ENCODE measurements around the gene GCFC2.
"Not testable (repeated sequence)": the region's sequence is repeated elsewhere in the genome, so short reads cannot be mapped to it uniquely, and the experiment has no call there.

The GCFC2 gene

DNA sequence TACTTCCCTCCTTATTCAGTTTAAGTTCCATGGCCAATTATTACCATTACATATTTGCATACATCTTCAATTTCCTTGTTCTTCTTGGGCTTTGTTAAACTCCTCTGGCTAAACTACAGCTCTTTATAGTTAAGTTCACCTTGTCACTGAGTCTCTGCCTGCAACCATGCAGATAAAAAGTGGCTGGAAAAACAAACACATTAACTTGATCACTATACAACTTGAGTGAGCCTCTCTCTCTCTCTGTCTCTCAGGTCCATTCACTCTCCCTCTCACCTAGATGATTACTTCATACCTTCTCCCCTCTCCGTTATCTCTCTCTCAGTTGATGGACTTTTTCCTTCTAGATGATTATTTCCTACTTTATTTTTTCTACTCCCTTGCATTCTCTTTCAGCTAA lies 30.3 kb downstream of the GCFC2 start:
- Histone ChIP-seq H3K4me2 (ENCODE audit: low read length) (no peak overlapping the region), H2AFZ (ENCODE audit: low read depth, low read length) (no peak overlapping the region), H3K4me1 (ENCODE audit: low read length) (peaks cover 15% of the 10 kb centered on the region)

DNA sequence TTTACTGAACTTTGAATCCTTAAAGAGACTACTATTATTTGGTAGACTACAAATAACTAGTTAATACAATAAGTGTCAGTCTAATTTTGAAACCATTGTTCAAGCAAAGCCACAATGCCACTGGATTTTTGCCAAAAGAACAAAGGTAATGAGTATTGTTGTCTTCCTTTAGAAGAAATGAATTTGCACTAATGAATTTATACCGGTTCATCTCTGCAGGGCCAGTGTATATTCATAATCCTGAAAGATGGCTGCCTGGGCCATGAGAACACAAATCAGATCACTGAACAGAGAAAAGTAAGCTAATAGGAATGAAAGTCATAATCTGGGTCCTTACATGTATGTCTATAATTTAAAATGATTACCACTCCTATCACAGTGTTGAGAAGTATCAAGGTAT lies 31.2 kb downstream of the GCFC2 start:
- Histone ChIP-seq H2AFZ (ENCODE audit: low read depth, low read length) (no peak overlapping the region), H3K79me2 (ENCODE audit: low read length) (no peaks in the 10 kb centered on the region)
- TF ChIP-seq, protein P1, sequence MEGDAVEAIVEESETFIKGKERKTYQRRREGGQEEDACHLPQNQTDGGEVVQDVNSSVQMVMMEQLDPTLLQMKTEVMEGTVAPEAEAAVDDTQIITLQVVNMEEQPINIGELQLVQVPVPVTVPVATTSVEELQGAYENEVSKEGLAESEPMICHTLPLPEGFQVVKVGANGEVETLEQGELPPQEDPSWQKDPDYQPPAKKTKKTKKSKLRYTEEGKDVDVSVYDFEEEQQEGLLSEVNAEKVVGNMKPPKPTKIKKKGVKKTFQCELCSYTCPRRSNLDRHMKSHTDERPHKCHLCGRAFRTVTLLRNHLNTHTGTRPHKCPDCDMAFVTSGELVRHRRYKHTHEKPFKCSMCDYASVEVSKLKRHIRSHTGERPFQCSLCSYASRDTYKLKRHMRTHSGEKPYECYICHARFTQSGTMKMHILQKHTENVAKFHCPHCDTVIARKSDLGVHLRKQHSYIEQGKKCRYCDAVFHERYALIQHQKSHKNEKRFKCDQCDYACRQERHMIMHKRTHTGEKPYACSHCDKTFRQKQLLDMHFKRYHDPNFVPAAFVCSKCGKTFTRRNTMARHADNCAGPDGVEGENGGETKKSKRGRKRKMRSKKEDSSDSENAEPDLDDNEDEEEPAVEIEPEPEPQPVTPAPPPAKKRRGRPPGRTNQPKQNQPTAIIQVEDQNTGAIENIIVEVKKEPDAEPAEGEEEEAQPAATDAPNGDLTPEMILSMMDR (IDR thresholded peaks at IDR 0.05; ENCODE audit: low read depth, low read length): no peak
- TF ChIP-seq EZH2phosphoT487 (IDR thresholded peaks at IDR 0.05; ENCODE audit: low read depth): no peak

More for the DNA sequence above, 30.3 kb downstream of the GCFC2 start:
- Histone ChIP-seq H3K36me3 (replicated peaks; ENCODE audit: low read depth, low read length) (peaks cover 28% of the 10 kb centered on the region), H3K27me3 (ENCODE audit: low read depth, low read length) (no peaks in the 10 kb centered on the region), H3K9me3 (ENCODE audit: insufficient read depth, low read length) (no peaks in the 10 kb centered on the region), H3K9ac (ENCODE audit: low read length) (no peak overlapping the region), H3K4me3 (ENCODE audit: low read length) (no peak overlapping the region), H4K20me1 (ENCODE audit: insufficient read depth, low read length) (no peaks in the 10 kb centered on the region), H3K79me2 (ENCODE audit: low read length) (no peaks in the 10 kb centered on the region), H3K27ac (ENCODE audit: low read length) (no peak overlapping the region)
- no peak for TF ChIP-seq EZH2phosphoT487 (IDR thresholded peaks at IDR 0.05; ENCODE audit: low read depth)
- TF ChIP-seq, protein P1 (IDR thresholded peaks at IDR 0.05; ENCODE audit: low read depth, low read length): no peak

DNA sequence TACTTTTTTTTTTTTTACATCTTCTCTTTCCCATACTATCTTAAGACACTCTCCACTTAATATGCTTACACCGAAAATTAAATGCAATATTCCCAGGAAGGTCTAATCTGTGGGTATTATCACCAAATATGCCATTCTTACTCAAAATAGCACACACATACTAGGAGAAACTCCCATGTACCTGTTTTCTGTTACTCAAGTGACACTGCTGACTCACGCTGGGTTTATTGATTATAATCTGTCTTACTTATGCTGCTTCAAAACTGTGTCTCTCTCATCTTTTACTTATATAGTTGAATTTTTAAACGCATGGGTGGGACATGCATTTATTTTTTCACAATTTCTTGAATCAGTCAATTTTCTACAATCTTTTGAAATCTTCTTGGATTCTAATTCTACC lies 34.3 kb downstream of the GCFC2 start:
- Histone ChIP-seq H3K27ac (ENCODE audit: low read length) (no peak overlapping the region), H3K36me3 (replicated peaks; ENCODE audit: low read depth, low read length) (peaks cover 46% of the 10 kb centered on the region), H4K20me1 (ENCODE audit: insufficient read depth, low read length) (no peaks in the 10 kb centered on the region), H3K9me3 (ENCODE audit: insufficient read depth, low read length) (no peaks in the 10 kb centered on the region), H3K9ac (ENCODE audit: low read length) (no peak overlapping the region), H3K4me2 (ENCODE audit: low read length) (no peak overlapping the region), H3K79me2 (ENCODE audit: low read length) (no peaks in the 10 kb centered on the region), H3K4me1 (ENCODE audit: low read length) (peaks cover 15% of the 10 kb centered on the region), H3K4me3 (ENCODE audit: low read length) (no peak overlapping the region), H3K27me3 (ENCODE audit: low read depth, low read length) (no peaks in the 10 kb centered on the region), H2AFZ (ENCODE audit: low read depth, low read length) (no peak overlapping the region)
- TF ChIP-seq, protein P1 (IDR thresholded peaks at IDR 0.05; ENCODE audit: low read depth, low read length): no peak
- no peak for TF ChIP-seq EZH2phosphoT487 (IDR thresholded peaks at IDR 0.05; ENCODE audit: low read depth)

More for the DNA sequence above, 31.2 kb downstream of the GCFC2 start:
- no peaks in the 10 kb centered on the region for H3K9me3 ChIP-seq (ENCODE audit: insufficient read depth, low read length)
- H3K9ac ChIP-seq (ENCODE audit: low read length): no peak overlapping the region
- no peaks in the 10 kb centered on the region for H4K20me1 ChIP-seq (ENCODE audit: insufficient read depth, low read length)
- peaks cover 15% of the 10 kb centered on the region for H3K4me1 ChIP-seq (ENCODE audit: low read length)
- no peaks in the 10 kb centered on the region for H3K27me3 ChIP-seq (ENCODE audit: low read depth, low read length)
- peaks cover 27% of the 10 kb centered on the region for H3K36me3 ChIP-seq (replicated peaks; ENCODE audit: low read depth, low read length)
- H3K27ac ChIP-seq (ENCODE audit: low read length): no peak overlapping the region
- H3K4me2 ChIP-seq (ENCODE audit: low read length): no peak overlapping the region
- H3K4me3 ChIP-seq (ENCODE audit: low read length): no peak overlapping the region

DNA sequence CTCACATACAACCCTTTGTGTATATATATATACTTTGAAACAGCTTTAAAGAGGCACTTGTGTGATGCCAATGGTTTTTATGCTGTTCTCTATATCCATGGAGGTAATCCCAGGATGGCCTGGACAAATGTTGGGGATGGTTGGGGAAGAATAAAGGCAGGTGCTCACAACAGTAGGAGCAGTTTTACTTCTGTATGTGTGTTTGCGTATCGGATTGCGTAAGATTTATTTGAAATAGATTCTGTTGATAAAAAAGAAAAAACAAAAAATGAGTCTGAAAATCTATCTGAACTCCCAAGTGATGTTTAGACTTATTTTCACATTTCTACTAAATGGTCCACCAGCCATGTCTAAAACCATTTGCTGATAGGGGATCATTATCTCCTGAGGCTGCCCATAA lies 34.8 kb downstream of the GCFC2 start:
- H3K27me3 ChIP-seq (ENCODE audit: low read depth, low read length): no peaks in the 10 kb centered on the region
- no peak overlapping the region for H3K4me3 ChIP-seq (ENCODE audit: low read length)
- H3K9me3 ChIP-seq (ENCODE audit: insufficient read depth, low read length): no peaks in the 10 kb centered on the region
- peaks cover 15% of the 10 kb centered on the region for H3K4me1 ChIP-seq (ENCODE audit: low read length)
- H3K36me3 ChIP-seq (replicated peaks; ENCODE audit: low read depth, low read length): peaks cover 46% of the 10 kb centered on the region
- H4K20me1 ChIP-seq (ENCODE audit: insufficient read depth, low read length): no peaks in the 10 kb centered on the region
- no peaks in the 10 kb centered on the region for H3K79me2 ChIP-seq (ENCODE audit: low read length)
- H3K27ac ChIP-seq (ENCODE audit: low read length): no peak overlapping the region
- H3K9ac ChIP-seq (ENCODE audit: low read length): no peak overlapping the region
- no peak for TF ChIP-seq EZH2phosphoT487 (IDR thresholded peaks at IDR 0.05; ENCODE audit: low read depth)
- TF ChIP-seq, protein P1 (IDR thresholded peaks at IDR 0.05; ENCODE audit: low read depth, low read length): no peak
- H3K4me2 ChIP-seq (ENCODE audit: low read length): no peak overlapping the region
- H2AFZ ChIP-seq (ENCODE audit: low read depth, low read length): no peak overlapping the region

DNA sequence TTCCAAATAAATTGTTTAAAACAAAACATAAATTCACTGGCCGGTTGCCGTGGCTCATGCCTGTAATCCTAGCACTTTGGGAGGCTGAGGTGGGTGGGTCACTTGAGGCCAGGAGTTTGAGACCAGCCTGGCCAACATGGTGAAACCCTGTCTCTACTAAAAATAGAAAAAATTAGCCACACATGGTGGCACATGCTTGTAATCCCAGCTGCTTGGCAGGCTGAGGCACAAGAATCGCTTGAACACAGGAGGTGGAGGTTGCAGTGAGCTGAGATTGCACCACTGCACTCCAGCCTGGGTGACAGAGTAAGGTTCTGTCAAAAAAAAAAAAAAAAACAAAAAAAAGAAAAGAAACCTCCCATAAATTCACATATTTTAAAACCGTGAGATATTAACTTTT lies 35.3 kb downstream of the GCFC2 start:
- H3K4me2 ChIP-seq (ENCODE audit: low read length); H3K9me3 ChIP-seq (ENCODE audit: insufficient read depth, low read length); H3K27me3 ChIP-seq (ENCODE audit: low read depth, low read length); H3K4me3 ChIP-seq (ENCODE audit: low read length); H2AFZ ChIP-seq (ENCODE audit: low read depth, low read length); H3K27ac ChIP-seq (ENCODE audit: low read length); H4K20me1 ChIP-seq (ENCODE audit: insufficient read depth, low read length); H3K79me2 ChIP-seq (ENCODE audit: low read length); H3K9ac ChIP-seq (ENCODE audit: low read length): not testable (repeated sequence)
- H3K4me1 ChIP-seq (ENCODE audit: low read length): peaks cover 15% of the 10 kb centered on the region
- peaks cover 42% of the 10 kb centered on the region for H3K36me3 ChIP-seq (replicated peaks; ENCODE audit: low read depth, low read length)

Data from OCI-LY3 (cell line).